ENCODE data around the gene SHTN1. TPM values are rescaled to one million over a fixed set of nuclear protein-coding genes. Genes with fewer than 3 reads are reported as not detected.

Gene SHTN1
- total and polyA plus RNA-seq, 2 donors (not counting 3 experiments of a cell fraction or from before 2014, with no cell fraction given), result 4.8 to 36.5 TPM

GRCh38 chr10:116853287-116853686, 151.7 kb downstream of the SHTN1 start:
- POLR2A ChIA-PET, result no interaction called here
- Histone ChIP-seq H3K9ac (replicated peaks; ENCODE audit: extremely low read depth, insufficient read depth, low read length) (no peak overlapping the region), H3K4me1 (ENCODE audit: control insufficient read depth, extremely low read depth, insufficient read depth, low read length) (peaks cover 2% of the 10 kb centered on the region), H2AFZ (ENCODE audit: low read depth, low read length) (no peak overlapping the region), H3K27me3 (ENCODE audit: control insufficient read depth in 2 of 2, insufficient read depth in 2 of 2, low read length in 2 of 2) (peaks cover 3 to 4% of the 10 kb centered on the region in 2 experiments), H3K9me1 (replicated peaks; ENCODE audit: control insufficient read depth, extremely low read depth, insufficient read depth, low read length) (no peaks in the 10 kb centered on the region), H3K36me3 (ENCODE audit: control insufficient read depth in 2 of 2, extremely low read depth in 1 of 2, insufficient read depth in 2 of 2, low read length in 2 of 2) (no peaks in the 10 kb centered on the region), H3K4me3 (replicated peaks in 1 of 3; ENCODE audit: insufficient read depth in 1 of 3, low read depth in 1 of 3, low read length in 3 of 3) (no peak overlapping the region), H3K27ac (ENCODE audit: insufficient read depth, low read depth, low read length) (no peak overlapping the region), H3K79me2 (ENCODE audit: control insufficient read depth, insufficient read depth, low read length) (no peaks in the 10 kb centered on the region), H3K4me2 (ENCODE audit: insufficient read depth, low read length) (no peak overlapping the region), H3K9me3 (replicated peaks; ENCODE audit: control insufficient read depth, insufficient read depth, low read length) (no peaks in the 10 kb centered on the region), H4K20me1 (replicated peaks; ENCODE audit: control insufficient read depth, extremely low read depth, insufficient read depth, low read length) (no peaks in the 10 kb centered on the region)
- TF ChIP-seq MYC (IDR thresholded peaks at IDR 0.05; ENCODE audit: low read depth, low read length), result no peak
- TF ChIP-seq JUN (IDR thresholded peaks at IDR 0.05; ENCODE audit: borderline replicate concordance, insufficient read depth, insufficient read length, low read depth), result no peak
- intact Hi-C loops (cut with micrococcal nuclease) (no loop called here), dilution Hi-C loops (cut with MboI; ENCODE audit: extremely low pct_ligation_motif_present, low sequenced_read_pairs) (no loop called here)
- DNase-seq (ENCODE audit: low read depth, low spot score) (no peak), FAIRE-seq (no peak)
- CTCF ChIA-PET, result interaction anchor here (0.7 to 0.9 kb wide), 2 partner anchors 83 to 322 kb away, joined by 3 to 4 read pairs; no protein-coding TSS in a partner anchor
- BruUV-seq (replicated peaks), result no TSS peak

GRCh38 chr10:116852246-116852645, 152.7 kb downstream of the SHTN1 start:
- no TSS peak for BruUV-seq (replicated peaks)
- peaks cover 2% of the 10 kb centered on the region for H3K4me1 ChIP-seq (ENCODE audit: control insufficient read depth, extremely low read depth, insufficient read depth, low read length)
- H4K20me1 ChIP-seq (replicated peaks; ENCODE audit: control insufficient read depth, extremely low read depth, insufficient read depth, low read length), result no peaks in the 10 kb centered on the region
- FAIRE-seq, result no peak
- no peak for DNase-seq (ENCODE audit: low read depth, low spot score)
- no peak overlapping the region for H3K4me2 ChIP-seq (ENCODE audit: insufficient read depth, low read length)
- no peak overlapping the region for H3K4me3 ChIP-seq (replicated peaks in 1 of 3; ENCODE audit: insufficient read depth in 1 of 3, low read depth in 1 of 3, low read length in 3 of 3)
- H2AFZ ChIP-seq (ENCODE audit: low read depth, low read length), result no peak overlapping the region
- no peaks in the 10 kb centered on the region for H3K9me1 ChIP-seq (replicated peaks; ENCODE audit: control insufficient read depth, extremely low read depth, insufficient read depth, low read length)
- H3K27me3 ChIP-seq (ENCODE audit: control insufficient read depth in 2 of 2, insufficient read depth in 2 of 2, low read length in 2 of 2), result peaks cover 8 to 10% of the 10 kb centered on the region in 2 experiments
- H3K9ac ChIP-seq (replicated peaks; ENCODE audit: extremely low read depth, insufficient read depth, low read length), result no peak overlapping the region
- no peaks in the 10 kb centered on the region for H3K79me2 ChIP-seq (ENCODE audit: control insufficient read depth, insufficient read depth, low read length)
- dilution Hi-C loops (cut with MboI; ENCODE audit: extremely low pct_ligation_motif_present, low sequenced_read_pairs), result no loop called here
- CTCF ChIA-PET, result interaction anchor here (1.0 kb wide), 1 partner anchor 316 kb away, joined by 3 read pairs; no protein-coding TSS in a partner anchor
- H3K36me3 ChIP-seq (ENCODE audit: control insufficient read depth in 2 of 2, extremely low read depth in 1 of 2, insufficient read depth in 2 of 2, low read length in 2 of 2), result no peaks in the 10 kb centered on the region
- POLR2A ChIA-PET, result no interaction called here
- H3K9me3 ChIP-seq (replicated peaks; ENCODE audit: control insufficient read depth, insufficient read depth, low read length), result no peaks in the 10 kb centered on the region
- no peak overlapping the region for H3K27ac ChIP-seq (ENCODE audit: insufficient read depth, low read depth, low read length)
- intact Hi-C loops (cut with micrococcal nuclease), result no loop called here
- no peak for TF ChIP-seq POLR2AphosphoS5 (IDR thresholded peaks at IDR 0.05; ENCODE audit: insufficient read depth, low read depth, low read length)
- no peak for TF ChIP-seq MAX (IDR thresholded peaks at IDR 0.05; ENCODE audit: insufficient read depth, insufficient read length)
- no peak for TF ChIP-seq EZH2 (IDR thresholded peaks at IDR 0.05; ENCODE audit: borderline replicate concordance, low read depth, low read length, severe bottlenecking)
- no peak for TF ChIP-seq POLR2A (IDR thresholded peaks at IDR 0.05; ENCODE audit: low read depth, low read length)
- no peak for TF ChIP-seq FOS (IDR thresholded peaks at IDR 0.05; ENCODE audit: borderline replicate concordance, insufficient read depth, low read length)
